ENCODE measurements around the gene CHTOP.
"Not testable (repeated sequence)": the region's sequence is repeated elsewhere in the genome, so short reads cannot be mapped to it uniquely, and the experiment has no call there.

CHTOP gene, protein sequence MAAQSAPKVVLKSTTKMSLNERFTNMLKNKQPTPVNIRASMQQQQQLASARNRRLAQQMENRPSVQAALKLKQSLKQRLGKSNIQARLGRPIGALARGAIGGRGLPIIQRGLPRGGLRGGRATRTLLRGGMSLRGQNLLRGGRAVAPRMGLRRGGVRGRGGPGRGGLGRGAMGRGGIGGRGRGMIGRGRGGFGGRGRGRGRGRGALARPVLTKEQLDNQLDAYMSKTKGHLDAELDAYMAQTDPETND

DNA sequence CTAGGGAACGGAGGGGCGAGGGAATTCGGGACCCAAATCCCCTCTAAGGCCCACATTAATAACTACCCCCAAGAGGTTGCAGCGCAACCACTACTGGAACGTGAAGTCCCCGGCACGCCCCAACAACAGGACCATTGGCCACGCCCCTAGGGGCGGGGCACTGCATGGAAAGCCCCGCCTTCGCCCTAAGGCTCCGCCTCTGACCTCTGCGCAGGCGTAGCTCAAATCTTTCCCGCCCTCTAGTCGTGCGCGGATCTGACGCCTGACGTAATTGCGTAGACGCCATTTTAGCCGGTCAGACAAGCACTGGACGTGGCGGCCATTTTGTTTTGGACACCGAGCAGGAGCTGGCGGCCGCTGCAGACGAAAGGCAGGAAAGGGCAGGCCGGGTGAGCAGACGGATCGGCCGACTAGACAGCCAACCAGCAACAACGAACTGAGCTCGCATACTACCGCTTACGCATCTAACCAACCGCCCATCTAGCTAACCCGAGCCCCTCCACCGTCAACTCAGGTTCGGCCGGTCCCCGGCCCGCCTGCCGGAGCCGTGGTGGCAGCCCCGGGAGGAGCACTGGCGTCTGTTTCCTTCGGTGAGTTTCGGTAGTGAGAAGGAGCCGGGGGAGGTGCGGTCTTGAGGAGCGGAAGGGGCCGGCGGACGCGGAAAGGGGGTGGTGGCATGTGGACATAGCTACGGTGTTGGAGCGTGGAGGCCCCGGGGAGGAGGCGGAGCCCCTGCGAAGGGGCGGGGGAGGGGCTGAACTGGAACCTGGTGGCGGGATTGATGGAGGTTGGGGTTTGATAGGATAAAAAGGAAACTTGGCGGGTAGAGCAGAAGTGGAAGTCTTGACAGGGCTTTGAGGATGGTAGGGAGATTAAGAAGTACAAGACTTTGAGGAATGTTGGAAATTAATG, at the start of gene CHTOP:
Gene CHTOP, plus strand, starts transcription at position 313 of the 912 bp plus-strand sequence. CDS start 2,523 bp downstream, outside the sequence.
- peak; percentile 94 for DNase-seq

DNA sequence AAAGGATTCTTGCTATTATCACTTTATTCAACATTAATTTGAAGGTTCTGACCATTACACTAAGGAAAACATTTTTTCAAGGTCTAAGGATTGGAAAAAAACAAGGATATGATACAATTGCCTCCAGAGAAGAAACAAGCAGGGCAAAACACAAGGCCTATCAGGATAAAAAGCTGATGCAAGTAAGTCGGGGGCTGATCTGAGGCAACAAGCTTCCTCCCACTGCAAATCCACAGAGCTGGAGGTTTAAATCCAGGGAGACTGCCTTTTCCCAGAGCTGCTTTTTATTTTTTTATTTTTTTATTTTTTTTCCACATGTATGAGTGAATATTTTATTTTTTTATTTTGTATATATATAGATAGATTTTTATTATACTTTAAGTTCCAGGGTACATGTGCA, 48.9 kb upstream of the CHTOP start:
- DNase-seq, result no peak

DNA sequence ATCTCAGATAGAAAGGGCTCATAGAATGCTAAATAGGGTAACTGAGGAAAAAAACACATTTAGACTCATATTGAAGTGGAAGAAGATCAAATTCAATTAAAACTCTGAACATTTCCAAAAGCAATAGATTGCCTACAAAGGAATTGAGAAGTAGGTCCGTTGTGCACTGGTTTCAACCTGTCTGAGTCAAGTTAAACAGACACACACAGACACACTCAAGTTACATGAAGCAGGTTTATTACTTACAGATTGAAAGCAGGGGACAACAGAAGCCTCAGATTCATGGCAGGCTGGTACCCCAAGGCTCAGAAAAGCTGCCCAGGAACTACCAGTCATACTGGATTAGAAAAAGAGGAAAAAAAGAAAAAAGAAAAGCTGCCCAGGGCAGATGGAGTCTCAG, 47.5 kb upstream of the CHTOP start:
- no peak for DNase-seq

DNA sequence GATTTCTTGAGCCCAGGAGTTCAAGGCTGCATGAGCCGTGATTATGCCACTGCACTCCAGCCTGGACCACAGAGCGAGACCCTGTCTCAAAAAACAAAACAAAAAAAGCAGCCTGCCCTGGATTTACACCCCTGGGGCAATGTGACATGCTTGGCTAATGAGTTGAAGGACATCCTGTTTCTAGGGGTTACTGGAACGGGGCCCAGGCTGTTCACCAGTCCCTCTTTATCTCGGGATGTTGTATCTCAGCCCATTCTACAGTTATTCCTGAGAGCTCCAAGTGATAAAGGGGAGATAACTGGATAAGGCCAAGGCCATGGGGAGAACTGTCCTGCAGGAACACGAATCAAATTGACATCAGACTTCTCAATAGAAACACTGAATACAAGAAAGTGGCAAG, 46.6 kb upstream of the CHTOP start:
- DNase-seq, result no peak

DNA sequence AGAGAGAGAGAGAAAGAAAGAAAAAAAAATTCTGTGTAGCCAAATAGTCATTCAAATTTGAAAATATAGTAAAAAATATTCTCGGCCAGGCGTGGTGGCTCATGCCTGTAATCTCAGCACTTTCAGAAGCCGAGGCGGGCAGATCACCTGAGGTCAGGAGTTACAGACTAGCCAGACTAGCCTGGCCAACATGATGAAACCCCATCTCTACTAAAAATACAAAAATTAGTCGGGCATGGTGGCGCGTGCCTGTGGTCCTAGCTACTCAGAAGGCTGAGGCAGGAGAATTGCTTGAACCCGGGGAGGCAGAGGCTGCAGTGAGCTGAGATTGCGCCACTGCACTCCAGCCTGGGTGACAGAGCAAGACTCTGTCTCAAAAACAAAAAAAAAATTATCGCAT, 45.8 kb upstream of the CHTOP start:
- DNase-seq, result not testable (repeated sequence)

DNA sequence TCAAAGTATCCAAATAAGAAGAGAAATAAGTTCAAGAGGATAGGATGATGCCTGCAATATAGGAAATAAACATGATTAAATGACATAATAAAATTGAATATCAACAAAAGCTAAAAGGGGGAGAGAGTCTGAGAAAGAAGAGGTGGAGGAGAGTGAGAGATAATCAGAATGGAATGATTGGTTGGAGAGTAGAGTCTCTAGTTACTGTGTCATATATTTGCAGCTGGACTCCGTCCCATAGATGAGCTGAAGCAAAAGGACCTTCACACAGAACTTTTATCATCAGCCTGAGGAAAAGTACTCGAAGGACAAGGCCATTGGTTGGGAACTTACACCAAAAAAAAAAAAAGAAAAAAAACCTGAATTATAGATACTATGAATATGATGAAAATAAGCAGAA, 45.4 kb upstream of the CHTOP start:
- DNase-seq, result no peak

DNA sequence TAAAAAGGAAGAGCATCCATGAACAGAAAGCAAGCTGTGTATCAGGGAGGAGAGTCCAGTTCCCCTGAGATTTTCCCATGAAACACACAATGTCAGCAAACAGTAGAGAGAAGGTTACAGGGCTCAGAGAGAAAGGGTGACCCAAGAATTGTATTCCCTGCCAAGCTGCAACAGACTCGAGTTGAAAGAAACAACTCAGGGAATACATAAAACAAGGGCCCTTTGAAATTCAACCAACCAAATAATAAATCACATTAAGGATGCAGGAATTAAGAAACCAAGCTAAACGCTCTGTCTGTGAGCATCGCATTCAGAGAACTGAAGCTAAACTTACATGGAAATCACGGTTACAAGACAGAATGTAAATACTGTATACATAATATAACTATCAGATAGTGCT, 41.1 kb upstream of the CHTOP start:
- no peak for DNase-seq

DNA sequence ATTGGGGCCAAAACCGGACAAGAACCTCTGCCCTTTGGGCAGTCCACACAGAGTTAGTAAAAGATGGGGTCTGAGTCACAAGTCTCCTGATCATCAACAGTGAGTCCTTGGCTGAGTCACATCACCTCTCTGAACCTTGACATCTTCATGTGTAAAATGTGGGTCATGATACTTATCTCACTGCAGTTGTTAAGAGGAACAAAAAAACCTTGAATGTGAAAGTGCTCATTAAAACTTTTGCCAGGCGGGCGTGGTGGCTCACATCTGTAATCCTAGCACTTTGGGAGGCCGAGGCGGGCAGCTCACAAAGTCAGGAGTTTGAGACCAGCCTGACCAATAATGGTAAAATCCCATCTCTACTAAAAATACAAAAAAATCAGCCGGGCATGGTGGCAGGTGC, 36.7 kb upstream of the CHTOP start:
- DNase-seq, result no peak

DNA sequence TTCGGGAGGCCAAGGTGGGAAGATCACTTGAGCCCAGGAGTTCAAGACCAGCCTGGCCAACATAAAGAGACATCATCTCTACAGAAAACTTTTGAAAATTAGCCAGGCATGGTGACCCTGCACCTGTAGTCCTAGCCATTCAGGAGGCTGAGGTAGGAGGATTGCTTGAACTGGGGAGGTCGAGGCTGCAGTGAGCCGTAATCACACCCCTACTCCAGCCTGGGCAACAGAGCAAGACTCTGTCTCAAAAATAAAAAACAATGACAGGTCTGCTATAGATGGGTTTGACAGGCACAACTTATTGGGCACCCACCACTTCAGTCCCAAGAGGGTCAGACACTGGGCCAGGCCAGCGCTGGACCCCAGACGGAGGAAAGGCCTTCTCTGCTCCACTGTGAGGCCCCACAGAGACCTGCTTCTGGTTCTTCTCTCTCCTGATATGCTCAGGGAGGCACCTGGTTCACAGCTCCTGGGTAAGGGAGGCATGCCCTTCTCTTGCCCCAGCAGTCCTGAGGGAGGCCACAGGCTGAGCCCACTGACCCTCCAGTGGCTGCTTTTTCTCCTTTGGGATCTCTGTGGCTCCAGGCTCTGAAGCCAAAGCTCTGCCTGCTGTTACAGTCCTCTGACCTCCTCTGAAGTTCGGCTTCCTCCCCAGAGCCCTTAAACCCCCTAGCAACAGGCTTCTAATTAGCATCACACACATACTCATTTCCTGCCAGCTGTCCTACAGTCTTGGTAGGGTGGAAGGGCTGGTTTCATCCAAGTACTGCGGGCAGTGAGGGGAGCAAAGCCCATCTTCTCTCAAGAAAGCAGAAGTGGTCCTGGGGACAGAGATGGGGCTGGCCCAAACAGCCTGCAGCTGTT, 35.3 kb upstream of the CHTOP start:
- peak; percentile 34 for DNase-seq

DNA sequence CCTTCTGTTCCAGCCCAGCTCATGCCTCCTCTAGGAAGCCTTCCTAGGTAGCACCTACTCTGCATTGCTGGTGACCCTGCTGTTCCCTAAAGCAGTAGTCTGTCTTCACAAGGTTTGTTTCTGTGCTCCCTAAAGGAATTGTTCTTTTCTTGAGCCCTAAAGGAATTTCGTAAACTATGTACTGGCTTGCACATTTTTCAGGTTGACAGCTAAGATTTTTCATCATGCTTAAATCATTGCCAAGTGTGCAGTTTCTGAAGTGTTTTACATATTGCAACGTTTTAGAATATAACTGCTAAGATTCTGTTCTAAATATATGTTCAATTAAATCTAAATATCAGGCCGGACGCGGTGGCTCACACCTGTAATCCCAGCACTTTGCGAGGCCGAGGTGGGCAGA, 34.0 kb upstream of the CHTOP start:
- no peak for DNase-seq

DNA sequence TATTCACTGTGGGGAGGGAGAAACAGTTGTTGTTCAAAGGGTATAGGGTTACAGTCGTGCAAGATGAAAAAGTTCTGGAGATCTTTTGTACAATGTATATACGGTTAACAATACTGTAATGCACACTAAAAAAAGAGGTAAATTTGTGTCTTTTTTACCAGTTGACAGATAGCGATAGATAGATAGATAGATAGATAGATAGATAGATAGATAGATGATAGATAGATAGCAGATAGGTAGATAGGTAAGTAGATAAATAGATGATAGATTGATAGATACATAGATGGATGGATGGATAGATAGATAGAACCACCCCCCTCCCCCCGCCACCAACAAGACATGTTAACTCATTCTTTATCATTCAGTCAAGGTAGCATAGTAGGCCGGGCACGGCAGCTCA, 31.1 kb upstream of the CHTOP start:
- DNase-seq, result no peak

DNA sequence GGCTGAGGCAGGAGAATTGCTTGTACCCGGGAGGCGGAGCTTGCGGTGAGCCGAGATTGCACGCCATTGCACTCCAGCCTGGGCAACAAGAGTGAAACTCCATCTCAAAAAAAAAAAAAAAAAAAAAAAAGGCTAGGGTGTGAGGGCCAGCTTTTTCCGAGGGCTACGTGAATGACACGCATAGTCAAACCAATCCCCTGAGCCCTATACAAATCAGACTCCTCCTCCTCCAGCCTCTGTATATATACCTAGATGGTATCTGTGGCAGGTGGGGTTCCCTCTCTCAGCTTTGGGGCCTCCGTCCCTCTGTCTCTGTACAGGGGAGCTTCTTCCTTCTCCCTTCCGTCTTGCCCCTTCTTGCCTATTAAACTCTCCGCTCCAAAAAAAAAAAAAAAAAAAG, 27.7 kb upstream of the CHTOP start:
- DNase-seq, result no peak

DNA sequence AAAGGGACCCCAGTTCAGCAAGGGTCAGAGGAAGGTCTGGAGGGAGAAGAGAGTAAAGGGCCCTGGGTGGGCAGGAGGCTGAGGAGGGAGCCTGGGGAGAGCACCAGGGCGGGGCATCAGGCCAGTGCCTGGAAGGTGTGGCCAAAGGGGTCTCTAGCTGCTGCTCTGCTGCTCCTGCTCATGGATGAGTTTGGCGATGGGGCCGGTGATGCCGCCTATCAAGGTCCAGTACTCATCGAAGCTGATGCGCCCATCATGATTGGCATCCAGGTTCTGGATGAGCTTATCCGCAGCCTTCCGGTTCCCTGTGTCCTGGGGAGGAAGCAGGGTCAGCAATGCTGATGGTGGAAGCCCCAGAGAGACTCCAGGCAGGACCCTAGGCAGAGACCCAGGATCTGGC, 26.5 kb upstream of the CHTOP start:
- DNase-seq, result no peak

DNA sequence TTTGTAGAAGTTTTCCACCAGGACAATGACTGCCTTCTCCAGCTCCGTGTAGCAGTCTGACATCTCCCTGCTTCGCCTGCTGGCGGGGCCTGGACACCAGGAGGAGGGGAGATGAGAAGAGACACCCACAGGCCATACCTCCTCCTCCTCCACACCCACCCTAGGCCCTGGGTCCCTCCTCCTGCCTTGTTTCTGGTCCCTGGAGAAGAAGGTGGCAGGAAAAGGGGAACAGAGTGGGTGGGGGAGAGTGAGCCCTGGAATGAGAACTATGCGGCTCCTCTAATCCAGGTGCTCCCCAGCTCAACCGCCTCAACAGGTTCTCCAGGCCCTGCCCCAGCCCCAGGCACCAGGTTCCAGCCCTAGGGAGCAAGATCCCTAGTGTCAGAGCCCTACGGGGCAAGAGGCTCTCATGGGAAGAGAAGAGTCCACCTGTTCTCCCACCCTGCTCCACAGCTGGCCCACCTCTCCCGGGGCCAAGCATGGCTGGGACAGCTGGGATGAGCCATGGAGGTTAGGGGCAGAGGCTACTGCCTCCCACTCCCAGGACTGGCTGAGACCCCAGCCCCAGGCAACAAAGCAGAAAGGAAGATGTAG, 25.7 kb upstream of the CHTOP start:
- no peak for DNase-seq

DNA sequence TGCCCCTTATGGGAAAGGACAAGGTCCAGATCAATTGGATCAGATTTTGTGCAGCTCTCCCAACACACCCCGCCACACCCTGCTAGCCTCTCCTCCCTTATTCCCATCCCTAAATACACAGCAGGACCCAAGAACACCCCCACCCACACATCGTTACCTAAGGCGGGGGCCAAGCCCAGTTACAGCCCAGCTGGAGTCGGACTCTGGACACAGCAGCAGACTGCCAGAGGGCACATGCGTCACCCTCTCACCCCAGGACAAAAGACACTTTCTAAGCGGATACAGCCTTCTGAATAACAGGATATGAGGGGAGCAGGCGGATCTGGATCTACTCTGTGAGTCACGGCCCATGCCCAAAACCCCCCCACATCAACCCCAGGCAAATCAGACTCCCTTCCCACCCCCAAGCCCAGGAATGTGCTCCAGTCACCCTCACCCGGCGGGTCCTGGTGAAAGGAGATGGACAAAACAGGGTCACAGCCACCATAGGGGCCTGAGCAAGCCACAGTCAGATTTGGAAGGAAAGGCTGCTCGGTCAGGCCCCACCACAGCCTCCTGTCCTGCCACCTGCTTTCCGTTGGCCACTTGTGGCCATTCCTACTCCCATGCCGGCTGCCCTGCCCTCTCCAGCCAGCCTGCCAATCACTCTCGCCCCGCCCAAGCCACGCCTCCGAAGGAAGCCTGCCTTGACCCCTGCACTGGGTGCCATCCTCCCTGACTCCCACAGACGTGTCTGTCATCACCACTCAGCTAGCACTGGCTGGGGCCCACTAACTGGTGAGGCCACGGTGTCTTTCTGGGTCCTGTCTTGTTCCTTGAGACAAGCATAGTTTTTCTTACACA, 24.9 kb upstream of the CHTOP start:
- no peak for DNase-seq

DNA sequence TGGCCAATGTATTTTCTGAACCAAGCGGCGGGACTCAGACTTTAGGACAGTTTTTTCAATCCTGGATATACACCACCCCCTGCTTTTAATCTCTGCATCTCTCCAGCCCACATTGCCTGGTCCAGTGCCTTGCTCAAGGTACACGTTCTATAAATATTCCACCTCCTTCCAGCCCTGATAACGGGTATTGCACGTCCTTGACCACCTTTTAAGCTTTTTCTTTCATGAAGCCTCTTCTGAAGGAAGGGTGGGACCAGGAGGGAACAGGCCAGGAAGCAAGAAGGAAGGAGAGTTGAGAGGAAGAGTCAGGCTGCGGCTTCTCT, 24.3 kb upstream of the CHTOP start:
- DNase-seq, result no peak

DNA sequence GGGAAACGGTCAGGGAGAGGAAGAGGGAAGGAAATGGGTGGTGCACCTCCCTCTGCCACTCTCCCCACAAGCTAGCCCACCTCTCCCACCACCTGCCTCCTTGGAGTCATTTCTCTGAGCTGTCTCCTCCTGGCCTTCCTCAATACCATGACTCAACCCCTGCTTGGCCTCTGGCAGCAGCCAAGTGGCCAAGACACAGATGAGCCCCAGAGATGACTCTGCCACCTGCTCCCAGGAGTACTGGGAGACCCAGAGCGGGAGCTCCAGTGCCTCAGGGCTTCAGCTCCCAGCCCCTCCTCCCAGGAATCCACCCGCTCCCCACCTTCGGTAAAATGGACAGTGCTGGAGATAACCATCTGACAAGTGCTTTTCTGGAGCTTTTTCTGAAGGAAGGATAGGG, 23.5 kb upstream of the CHTOP start:
- no peak for DNase-seq

DNA sequence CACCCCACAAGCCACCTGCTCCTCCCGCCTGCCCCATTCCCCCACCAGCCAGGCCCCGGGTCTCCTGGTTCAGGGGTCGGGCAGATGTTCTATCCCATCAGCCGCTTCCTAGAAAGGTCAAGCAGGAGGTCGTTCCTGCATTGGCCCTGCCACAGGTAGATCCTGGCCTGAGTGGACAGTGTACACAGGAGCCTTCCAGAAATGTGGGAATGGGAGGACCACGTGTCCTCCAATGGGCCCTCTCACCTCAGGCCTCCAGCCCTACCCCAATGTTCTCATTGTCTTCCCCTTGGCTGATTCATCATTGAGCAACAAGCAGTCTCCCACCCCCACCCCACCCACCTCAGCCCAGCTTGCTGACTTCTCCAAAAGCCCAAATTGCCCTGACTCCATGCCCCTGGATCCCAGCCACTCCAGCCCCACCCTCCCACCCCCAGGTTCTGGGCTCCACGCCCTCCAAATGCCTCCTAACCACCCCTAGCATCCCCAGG, 23.0 kb upstream of the CHTOP start:
- DNase-seq, result no peak

DNA sequence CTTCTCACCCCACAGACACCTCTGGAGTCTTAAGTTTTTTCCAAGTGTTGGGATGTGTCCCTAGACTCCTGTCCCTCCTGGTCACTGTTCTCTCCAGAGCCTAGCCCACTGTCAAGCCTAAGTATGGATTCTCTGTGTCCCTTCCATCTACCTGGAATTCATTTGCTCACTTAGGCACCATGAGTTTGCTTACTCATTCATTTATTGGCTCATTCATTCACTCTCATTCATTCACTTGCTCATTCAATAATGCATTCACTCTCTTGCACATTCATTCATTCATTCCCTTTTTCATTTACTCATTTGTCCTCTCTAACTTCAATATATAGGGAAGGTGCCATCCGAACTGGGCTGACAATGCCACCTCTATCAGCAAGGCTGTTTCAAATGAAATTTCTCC, 22.5 kb upstream of the CHTOP start:
- DNase-seq, result no peak

DNA sequence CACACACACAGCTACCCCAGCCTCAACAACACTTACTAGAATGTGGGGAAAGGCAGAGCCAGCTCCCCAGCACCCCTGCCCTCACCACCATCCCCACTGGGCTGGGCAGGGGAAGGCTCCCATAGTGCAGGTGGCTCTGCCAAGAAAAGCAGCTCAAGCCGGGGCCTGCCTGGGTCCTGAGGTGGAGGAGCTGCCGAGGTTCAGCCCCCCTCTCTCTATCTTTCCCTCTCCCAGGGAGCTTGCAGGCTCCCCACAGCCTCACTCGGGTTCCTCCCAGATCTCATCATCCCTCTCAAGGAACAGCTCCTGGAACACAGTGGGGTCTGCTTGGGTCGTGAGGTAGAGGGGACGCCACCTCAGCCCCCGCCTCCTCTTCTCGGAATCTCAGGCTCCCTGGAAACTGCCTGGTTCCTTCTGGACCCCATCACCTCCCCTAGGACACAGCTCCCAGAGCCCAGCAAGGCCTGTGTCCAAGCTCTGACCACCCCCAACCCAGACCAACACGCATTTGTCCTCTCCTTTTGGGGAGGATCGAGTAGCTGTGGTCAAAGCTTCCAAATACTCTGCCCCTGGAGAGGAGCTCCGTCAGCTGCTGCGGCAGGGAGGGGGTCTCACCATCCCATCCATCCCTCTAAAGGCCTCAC, 21.6 kb upstream of the CHTOP start:
- DNase-seq, result no peak

DNA sequence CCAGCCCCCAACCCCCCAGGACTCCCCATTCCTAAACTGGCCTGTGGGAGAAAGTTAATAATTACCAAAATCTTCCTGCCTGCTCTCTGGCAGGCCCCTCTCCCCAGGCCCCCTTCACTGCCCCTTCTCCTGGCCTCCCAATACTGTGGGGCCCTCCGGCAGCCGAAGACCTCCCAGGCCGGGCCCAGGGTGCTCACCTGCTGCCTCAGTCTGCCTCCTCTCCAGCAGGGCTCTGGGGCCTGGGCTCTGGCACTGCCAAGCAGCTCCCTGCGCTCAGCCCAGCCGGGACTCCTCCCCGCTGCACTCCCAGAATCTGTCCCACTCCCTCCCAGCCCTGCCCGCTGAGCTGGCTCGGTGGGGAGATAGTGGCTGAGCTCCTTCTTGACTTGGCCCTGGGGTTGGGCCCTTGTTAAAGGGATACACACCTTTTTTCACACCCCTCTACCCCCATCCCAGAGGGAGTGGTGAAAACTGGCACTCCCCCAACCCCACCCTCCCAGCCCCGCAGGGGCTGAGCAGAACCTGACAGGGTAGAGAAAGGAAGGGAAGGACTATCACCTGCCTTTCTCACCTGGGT, 21.0 kb upstream of the CHTOP start, which contains the start of gene S100A16:
Gene S100A16, minus strand, starts transcription at position 383 of the 577 bp plus-strand sequence. CDS start 4,986 bp downstream, outside the sequence.
- DNase-seq, result no peak

Measured in NCI-H2171 treated with DMSO at 0.1 percent for 48 hours (cell line).